SK-N-MC (cell line): Measurements from ENCODE around the gene SNX15.

Source experiments
- DNase-seq: peaks from one replicate; pipeline ENCODE4 v3.0.0-alpha.2; 2011; ENCODE audit warnings: low read depth, low spot score
- H3K27ac ChIP-seq: fragments of 200-600 bp; sonication (generic); 2 replicates; pipeline ENCODE4 v1.5.1; 2016; ENCODE audit warnings: mixed run types
- H3K36me3 ChIP-seq: fragments of 200-600 bp; sonication (generic); 2 replicates; pipeline ENCODE4 v1.6.1; 2017; ENCODE audit warnings: antibody characterized with exemption, low read length, mixed read lengths; ENCODE audit not compliant: insufficient read depth
- H3K4me3 ChIP-seq: fragments of 200-600 bp; sonication (generic); 2 replicates; pipeline ENCODE4 v1.5.1; 2016
- H3K9ac ChIP-seq: fragments of 200-600 bp; sonication (generic); 2 replicates; pipeline ENCODE4 v1.8.0; 2017; ENCODE audit warnings: mixed run types, mixed read lengths; ENCODE audit not compliant: insufficient read length
- H3K9me3 ChIP-seq: fragments of 200-600 bp; sonication (generic); 2 replicates; pipeline ENCODE4 v1.6.1; 2017; ENCODE audit warnings: low read depth, mild to moderate bottlenecking, antibody characterized with exemption, low read length, moderate library complexity, mixed read lengths
- EZH2 ChIP-seq: fragments of 200-600 bp; sonication (generic); IDR thresholded peaks from one replicate; pipeline ENCODE4 v1.6.1; 2017; ENCODE audit warnings: antibody characterized with exemption
- FOXP2 ChIP-seq: optimal IDR thresholded peaks from 2 replicates; pipeline ENCODE3; 2011; ENCODE audit warnings: mild to moderate bottlenecking, moderate library complexity; ENCODE audit not compliant: insufficient read depth; ENCODE audit errors: extremely low read length, control extremely low read depth
- POLR2AphosphoS5 ChIP-seq: IDR thresholded peaks from 2 replicates; pipeline ENCODE4 v1.6.1; 2012; ENCODE audit warnings: mild to moderate bottlenecking, low read depth, low read length, borderline replicate concordance

SNX15 gene

GRCh38 chr11:65043881-65044501, 16.8 kb downstream of the SNX15 start:
- no peak for TF ChIP-seq EZH2
- no peak for TF ChIP-seq FOXP2
- TF ChIP-seq POLR2AphosphoS5, result no peak
- H3K9ac ChIP-seq, result no peak overlapping the region
- H3K36me3 ChIP-seq, result peaks cover 13% of the 10 kb centered on the region
- H3K9me3 ChIP-seq, result no peaks in the 10 kb centered on the region
- H3K4me3 ChIP-seq, result no peak overlapping the region
- no peak overlapping the region for H3K27ac ChIP-seq
- no peak for DNase-seq

- no peak for TF ChIP-seq FOXP2
- Histone ChIP-seq H3K9ac (no peak overlapping the region), H3K27ac (no peak overlapping the region), H3K36me3 (peaks cover 13% of the 10 kb centered on the region), H3K4me3 (no peak overlapping the region), H3K9me3 (no peaks in the 10 kb centered on the region)
- DNase-seq, result no peak
Observed at GRCh38 chr11:65045061-65045460, 17.8 kb downstream of the SNX15 start.

- no peak overlapping the region for H3K4me3 ChIP-seq
- TF ChIP-seq EZH2, result no peak
- TF ChIP-seq FOXP2, result no peak
- no peak for TF ChIP-seq POLR2AphosphoS5
- peaks cover 13% of the 10 kb centered on the region for H3K36me3 ChIP-seq
- DNase-seq, result no peak
- no peak overlapping the region for H3K27ac ChIP-seq
- no peak overlapping the region for H3K9ac ChIP-seq
- no peaks in the 10 kb centered on the region for H3K9me3 ChIP-seq
Observed at GRCh38 chr11:65045728-65046127, 18.5 kb downstream of the SNX15 start.

GRCh38 chr11:65047581-65048422, 20.6 kb downstream of the SNX15 start:
- H3K27ac ChIP-seq, result no peak overlapping the region
- DNase-seq, result no peak
- no peak overlapping the region for H3K4me3 ChIP-seq
- no peaks in the 10 kb centered on the region for H3K9me3 ChIP-seq
- no peak overlapping the region for H3K9ac ChIP-seq
- TF ChIP-seq FOXP2 (no peak), EZH2 (no peak), POLR2AphosphoS5 (no peak)
- H3K36me3 ChIP-seq, result peaks cover 13% of the 10 kb centered on the region

- H3K27ac ChIP-seq, result no peak overlapping the region
- TF ChIP-seq FOXP2, result no peak
- TF ChIP-seq EZH2, result no peak
- no peak for TF ChIP-seq POLR2AphosphoS5
- no peak overlapping the region for H3K9ac ChIP-seq
- H3K9me3 ChIP-seq, result no peaks in the 10 kb centered on the region
- no peak for DNase-seq
- no peak overlapping the region for H3K4me3 ChIP-seq
- no peaks in the 10 kb centered on the region for H3K36me3 ChIP-seq
Observed at GRCh38 chr11:65051398-65051858, 24.2 kb downstream of the SNX15 start.

- no peak for TF ChIP-seq POLR2AphosphoS5
- TF ChIP-seq FOXP2, result no peak
- no peak for TF ChIP-seq EZH2
- Histone ChIP-seq H3K27ac (no peak overlapping the region), H3K36me3 (no peaks in the 10 kb centered on the region), H3K4me3 (no peak overlapping the region), H3K9me3 (no peaks in the 10 kb centered on the region), H3K9ac (no peak overlapping the region)
- no peak for DNase-seq
Observed at GRCh38 chr11:65053827-65054508, 26.7 kb downstream of the SNX15 start.

- no peak for DNase-seq
- Histone ChIP-seq H3K36me3 (no peaks in the 10 kb centered on the region), H3K9ac (no peak overlapping the region), H3K4me3 (no peak overlapping the region), H3K27ac (no peak overlapping the region), H3K9me3 (no peaks in the 10 kb centered on the region)
- no peak for TF ChIP-seq FOXP2
- no peak for TF ChIP-seq POLR2AphosphoS5
- TF ChIP-seq EZH2, result no peak
Observed at GRCh38 chr11:65055538-65055937, 28.3 kb downstream of the SNX15 start.

GRCh38 chr11:65056999-65057398, 29.8 kb downstream of the SNX15 start:
- no peak overlapping the region for H3K9ac ChIP-seq
- H3K9me3 ChIP-seq, result no peaks in the 10 kb centered on the region
- H3K27ac ChIP-seq, result no peak overlapping the region
- DNase-seq, result no peak
- no peaks in the 10 kb centered on the region for H3K36me3 ChIP-seq
- TF ChIP-seq FOXP2 (no peak), EZH2 (no peak), POLR2AphosphoS5 (no peak)
- H3K4me3 ChIP-seq, result no peak overlapping the region
